Smooth muscle cell of the brain vasculature (primary cell): ENCODE data around the gene CHRFAM7A.
"Not testable (repeated sequence)": the region's sequence is repeated elsewhere in the genome, so short reads cannot be mapped to it uniquely, and the experiment has no call there.

ENCODE experiments used
- DNase-seq: peaks from one replicate; pipeline ENCODE4 v3.0.0-alpha.2; 2012; ENCODE audit warnings: low read depth, low spot score

Gene CHRFAM7A

DNA sequence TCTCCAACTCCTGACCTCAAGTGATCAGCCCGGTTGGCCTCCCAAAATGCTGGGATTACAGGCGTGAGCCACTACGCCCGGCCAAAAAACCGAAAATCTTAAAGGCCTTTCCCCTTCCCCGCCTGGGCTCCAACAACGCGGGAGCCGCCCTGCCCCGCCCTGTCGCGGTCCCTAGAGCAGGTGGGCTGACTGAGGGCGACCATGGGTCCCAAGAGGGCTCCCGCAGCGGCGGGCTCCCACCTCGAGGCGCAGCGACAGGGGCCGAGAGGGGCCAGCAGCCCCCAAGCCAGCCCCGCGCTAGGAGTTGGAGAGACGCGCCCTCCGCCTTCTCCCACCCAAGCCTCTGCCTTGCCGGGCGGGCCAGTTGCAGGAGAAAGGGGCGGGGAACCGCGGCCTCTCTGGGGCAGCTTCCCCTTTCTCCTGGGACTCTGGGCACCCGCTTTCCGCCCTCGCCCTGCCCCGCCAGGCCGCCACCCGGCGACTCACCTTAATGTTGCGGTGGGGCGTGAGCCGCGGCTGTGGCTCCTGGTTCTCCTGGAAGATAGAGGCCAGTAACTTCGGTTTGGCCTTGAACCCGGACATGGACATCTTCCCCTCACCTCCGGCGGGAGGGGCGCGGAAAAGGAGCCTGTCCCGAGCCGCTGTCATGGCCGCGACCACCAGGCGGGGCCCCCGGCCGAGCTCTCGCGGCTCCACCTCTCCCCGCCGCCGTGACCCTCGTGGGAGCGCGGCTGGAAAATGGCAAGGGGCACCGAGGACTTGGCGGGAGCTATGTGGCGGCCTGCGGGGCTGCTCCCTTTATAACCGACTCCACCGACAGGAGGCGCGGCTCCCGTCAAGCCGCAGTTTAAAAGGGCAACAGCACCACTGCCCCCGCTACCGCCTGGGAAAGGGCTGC is at the start of gene CHRFAM7A:
Gene CHRFAM7A (minus strand): TSS at position 775 of the 898 bp plus-strand sequence. CDS start 10,189 bp downstream, outside the sequence.
- DNase-seq, result not testable (repeated sequence)

DNA sequence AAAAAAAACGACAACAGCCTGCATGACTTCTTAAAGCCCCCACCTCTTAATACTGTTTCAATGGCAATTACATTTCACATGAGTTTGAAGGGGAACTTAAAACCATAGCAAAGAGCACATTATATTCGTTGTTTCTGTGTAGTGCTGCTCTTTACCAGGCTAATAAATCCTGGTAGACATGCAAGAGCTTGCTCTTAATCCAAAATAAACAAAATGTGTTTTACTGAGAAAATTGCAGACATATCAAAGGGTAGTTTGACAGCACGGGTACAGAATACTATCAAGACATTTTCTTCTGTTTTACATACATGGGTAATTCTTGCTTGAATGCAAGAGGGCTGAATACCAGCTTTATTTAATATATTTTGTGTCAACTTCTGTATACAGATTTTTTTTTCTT is 45.0 kb upstream of the CHRFAM7A start:
- DNase-seq, result not testable (repeated sequence)

DNA sequence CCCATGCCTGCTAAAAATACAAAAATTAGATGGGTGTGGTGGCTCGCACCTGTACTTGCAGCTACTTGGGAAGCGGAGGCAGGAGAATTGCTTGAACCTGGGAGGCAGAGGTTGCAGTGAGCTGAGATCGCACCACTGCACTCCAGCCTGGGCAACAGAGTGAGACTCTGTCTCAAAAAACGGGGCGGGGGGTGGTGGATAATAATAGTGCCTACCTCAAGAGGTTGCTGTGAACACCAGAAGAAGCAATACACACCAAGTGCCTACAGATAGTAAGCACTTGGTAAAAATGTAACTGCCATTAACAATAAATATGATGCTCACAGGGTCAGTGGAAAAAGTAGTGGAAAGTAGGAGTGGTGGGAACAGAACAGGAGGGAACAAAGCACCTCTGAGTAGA is 42.5 kb upstream of the CHRFAM7A start:
- DNase-seq, result not testable (repeated sequence)

DNA sequence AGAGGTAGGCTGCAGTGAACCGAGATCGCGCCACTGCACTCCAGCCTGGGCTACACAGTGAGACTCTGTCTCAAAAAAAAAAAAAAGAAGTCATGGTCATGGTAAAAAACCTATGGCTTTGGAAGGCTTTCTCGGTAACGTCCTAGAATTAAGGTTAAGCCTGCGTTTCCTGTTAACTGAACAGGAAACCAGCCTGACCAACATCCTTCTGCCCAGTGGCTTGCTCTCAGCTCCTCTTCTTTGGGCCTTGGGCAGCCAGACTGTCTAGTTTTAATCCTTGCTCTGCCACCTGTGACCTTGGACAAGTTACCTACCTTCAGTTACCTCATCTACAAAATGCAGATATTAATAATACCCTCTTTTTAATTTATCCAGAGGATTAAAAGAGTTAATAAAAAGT is 27.4 kb upstream of the CHRFAM7A start:
- DNase-seq, result not testable (repeated sequence)

DNA sequence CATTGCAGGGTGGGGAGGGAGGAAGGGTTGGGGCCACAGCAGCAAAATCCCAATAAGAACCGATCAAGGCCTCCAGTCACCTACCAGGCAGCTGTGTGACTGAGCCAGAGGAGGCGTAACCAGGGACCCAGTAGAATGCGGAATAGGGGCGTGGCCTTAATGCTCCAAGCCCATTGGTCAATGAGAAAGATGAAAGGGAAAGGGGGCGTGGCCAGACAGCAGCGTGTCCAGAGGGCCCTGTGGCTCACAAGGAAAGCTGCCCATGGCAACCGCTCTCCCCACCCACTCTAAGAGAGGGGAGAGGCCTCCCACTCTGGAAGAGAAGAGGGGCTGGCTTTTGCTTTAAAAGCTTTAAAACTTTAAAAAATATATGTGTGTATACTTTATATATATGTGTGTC is 20.8 kb upstream of the CHRFAM7A start, which contains the start of gene GOLGA8R:
Gene GOLGA8R (minus strand): TSS at position 101 of the 400 bp plus-strand sequence. CDS start 98 bp downstream, at position 3.
- not testable (repeated sequence) for DNase-seq

DNA sequence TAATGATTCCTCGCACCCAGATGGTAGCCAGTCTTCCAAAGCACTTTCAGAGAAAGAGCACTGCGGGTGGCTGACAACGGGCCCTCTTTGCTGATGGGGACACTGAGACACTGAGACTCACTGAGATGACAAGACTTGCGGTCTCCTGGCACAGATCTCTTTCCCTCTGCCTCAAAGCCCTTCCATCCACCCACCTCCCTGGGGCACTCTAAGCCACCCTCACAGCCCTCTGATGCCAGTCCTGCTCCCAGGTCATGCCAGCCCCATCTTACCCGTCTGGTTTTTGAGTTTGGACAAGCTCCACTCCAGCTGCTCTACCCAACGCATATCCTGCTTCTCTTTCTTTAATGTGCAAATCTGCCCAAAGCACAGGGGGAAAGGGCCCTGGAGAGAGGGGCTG is 14.3 kb upstream of the CHRFAM7A start:
- DNase-seq, result not testable (repeated sequence)

DNA sequence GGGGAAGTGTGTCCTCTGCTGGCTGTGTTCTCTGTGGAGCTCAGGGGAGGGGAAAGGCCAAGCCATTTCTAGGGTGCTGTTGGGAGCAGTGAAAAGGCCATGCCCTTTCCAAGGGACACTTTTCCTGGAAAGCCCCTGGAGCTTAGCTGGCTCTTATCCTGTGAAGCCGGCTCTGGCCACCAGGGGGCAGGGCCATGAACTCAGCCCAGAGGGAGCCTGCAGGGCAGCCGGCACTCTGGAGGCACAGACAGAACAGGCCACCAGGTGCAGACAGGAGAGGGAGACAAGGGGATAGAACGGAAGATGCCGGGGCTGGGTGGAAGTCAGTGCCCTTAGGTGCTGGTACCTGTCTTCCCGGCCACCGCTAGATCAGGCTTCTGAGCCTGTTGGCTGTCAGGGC is 5.6 kb upstream of the CHRFAM7A start:
- not testable (repeated sequence) for DNase-seq

DNA sequence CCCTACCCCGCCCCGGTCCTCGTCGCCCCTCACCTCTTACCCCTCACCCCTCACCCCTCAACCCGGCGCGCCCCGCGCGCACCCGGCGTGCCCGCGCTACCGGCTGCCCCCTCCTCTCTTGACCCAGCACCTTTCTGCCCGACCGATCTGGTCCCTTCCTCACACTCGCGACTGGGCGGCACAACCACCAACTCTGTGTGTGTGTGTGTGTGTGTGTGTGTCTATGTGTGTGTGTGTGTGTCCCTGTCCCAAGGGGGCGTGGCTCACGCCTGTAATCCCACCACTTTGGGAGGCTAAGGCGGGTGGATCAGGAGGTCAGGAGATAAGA is 288 bp upstream of the CHRFAM7A start:
- not testable (repeated sequence) for DNase-seq

DNA sequence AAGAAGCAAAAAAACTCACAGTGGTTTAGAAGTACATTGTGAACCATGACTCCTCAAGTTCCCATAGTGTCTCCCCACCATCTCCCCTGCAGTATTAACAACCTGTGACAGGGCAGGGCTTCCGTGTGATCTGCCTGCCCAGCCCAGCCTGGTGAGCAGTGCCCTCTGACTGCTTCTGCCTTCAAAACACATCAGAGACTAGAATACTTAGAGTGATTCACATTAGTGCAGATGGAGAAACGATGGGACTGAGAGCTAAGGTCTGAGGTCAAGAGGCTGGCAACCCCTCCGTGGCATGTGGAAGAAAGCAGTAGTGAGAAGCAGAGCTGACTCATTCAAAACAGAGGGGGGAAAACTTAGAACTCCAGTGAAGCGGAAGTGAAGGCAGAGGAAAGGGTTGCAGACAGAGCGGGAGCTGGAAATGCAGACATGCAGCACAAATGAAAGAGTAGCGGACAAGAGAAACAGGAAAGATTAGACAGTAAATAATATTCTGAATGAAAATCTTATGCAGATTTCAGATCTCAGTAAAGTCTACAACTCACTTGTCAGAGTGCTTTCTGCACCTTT is 6.9 kb downstream of the CHRFAM7A start:
- DNase-seq, result not testable (repeated sequence)

DNA sequence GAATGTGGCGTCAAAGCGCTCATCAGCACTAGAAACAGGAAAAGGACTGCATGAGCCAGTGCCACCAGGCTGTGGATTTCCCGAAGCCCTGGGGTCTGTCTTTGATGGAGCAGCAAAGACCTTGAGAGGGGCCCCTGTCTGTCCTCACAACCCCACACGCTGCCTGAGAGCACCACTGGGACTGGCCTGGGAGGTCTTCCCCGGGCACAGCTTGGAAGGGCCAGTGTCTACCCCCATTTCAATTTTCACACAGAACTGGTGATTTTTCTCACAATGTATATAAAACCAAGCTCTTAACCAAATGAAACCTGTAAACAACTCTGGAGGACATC is 16.3 kb downstream of the CHRFAM7A start:
- not testable (repeated sequence) for DNase-seq

DNA sequence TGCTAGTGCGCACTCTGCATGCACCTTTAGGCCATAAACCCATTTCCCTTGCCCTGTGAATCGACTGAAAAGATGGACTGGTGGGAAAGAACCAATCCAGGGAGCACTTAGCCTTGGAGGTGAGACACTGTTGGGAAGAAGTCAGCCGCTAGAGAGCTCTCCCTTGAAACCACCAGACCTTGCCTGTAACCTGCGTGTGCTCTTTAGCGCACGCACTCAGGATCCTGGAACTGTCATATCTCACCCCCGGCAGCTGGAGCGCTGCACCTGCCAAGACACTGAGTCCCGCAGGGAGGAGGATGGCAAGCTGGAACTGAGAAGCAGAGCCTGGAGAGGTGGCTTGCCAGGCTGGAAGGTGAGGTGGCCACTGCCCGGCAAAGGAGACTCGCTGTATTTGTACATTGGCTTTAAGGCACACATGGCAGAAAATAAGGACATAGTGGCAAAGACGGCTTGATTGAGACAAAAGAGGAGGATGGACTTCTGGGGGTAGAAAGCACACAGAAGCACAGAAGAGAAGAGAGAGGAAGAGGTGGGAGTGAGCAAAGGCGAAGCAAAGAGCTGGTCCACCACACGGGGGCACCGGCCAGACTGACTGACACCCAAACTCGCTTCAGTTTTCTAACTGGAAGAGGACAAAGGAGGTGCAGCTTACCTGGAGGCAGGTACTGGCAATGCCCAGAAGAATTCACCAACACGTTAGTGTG is 16.8 kb downstream of the CHRFAM7A start:
- not testable (repeated sequence) for DNase-seq

DNA sequence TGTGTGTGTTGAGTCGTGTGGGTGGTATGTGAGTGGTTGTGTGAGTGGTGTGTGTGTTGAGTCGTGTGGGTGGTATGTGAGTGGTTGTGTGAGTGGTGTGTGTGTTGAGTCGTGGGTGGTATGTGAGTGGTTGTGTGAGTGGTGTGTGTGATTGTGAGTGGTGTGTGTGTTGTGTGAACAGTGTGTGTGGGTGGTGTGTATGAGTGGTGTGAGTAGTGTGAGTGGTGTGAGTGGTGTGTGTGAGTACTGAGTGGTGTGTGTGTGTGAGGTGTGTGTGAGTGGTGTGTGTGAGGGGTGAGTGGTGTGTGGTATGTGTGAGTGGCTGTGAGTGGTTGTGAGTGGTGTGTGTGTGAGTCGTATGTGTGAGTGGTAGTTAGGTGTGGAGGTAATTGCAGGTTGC is 17.5 kb downstream of the CHRFAM7A start:
- DNase-seq, result not testable (repeated sequence)

DNA sequence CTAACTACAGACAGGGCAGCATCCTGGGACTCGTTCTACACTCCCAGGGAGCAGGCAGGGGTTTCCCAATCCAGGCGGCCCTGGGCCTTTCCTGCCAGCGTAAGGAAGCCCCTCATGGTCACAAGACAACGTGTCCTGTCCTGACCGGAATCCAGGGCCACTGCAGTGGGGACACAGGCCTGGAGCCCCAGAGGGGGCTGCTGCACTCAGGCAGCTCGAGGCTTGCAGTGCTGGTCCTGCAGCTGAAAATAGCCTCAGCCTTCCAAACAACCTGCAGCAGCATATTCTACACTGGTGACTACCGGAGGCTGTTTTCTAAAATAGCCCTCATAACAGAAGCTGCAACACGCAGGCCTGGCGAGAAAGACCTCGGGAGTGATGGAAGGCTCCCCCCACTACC is 18.5 kb downstream of the CHRFAM7A start:
- DNase-seq, result not testable (repeated sequence)

DNA sequence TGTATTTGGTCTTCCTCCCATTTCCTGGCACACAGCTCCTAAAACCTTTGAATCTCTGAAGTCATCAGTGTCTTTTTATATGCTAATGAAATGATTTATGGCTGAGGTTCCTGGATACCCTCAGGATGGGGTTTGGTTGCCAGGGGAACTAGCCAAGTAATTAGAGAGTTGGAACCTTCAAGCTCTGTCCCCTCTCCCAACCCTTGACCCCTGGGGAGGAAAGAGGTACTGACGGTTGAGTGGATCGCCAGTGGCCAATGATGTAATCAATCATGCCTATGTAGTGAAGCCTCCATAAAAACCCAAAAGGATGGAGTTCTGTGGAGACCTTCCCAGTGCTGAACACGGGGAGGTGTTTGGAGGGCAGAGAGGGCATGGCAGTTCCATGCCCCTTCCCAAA is 25.1 kb downstream of the CHRFAM7A start:
- DNase-seq, result not testable (repeated sequence)

DNA sequence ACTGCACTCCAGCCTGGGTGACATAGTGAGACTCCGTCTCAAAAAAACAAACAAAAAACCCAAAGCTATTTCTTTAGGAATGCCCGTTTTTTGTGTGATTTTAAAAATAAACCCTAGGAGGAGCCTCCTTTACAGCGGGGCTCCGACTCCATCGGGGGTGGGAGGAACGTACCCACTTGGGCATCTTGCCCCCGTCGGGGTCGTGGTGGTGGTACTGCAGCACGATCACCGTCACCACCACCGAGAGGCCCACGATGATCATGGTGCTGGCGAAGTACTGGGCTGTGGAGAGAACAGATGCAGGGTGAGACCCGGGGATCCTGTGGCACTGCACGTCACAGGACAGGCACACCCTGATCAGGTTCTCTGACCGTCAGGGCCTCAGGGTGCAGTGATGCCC is 26.1 kb downstream of the CHRFAM7A start:
- not testable (repeated sequence) for DNase-seq

DNA sequence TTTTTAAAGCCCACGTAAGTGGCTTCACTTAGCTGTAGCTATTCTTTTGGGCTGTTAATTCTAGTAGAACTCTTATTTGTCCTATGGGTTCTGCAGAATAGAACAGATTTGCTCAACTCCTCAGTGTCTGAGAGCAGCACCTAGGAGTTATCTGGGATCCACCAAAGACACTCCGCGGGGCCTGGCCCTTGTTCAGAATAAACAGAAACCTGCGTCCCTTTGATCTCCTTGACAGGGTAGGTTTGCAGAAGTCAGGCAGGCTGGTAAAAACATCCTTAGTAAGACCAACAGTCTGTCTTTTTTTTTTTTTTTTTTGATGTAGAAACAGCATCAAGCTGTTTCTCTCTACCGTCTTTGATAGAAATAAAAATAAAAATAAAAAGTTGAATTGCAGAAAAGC is 31.9 kb downstream of the CHRFAM7A start:
- DNase-seq, result not testable (repeated sequence)

DNA sequence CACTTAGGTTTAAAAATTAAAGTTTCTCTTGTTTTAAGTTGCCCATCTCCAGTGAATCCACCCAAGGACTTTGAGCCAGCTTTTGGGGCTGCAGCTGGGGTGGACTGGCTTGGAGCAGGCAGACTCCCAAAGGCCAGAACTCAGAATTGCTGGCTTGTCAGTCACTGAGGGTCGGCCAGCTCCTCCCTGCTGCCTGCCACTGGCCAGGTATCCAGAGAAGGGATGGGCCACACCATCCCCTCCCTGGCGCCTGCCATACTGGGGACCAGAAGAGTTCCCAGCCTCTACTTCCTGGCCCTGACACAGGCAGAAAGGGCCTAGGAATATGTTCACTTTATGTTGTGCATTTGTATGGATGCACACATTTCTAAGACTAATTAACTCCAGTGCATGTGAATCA is 32.4 kb downstream of the CHRFAM7A start:
- DNase-seq, result not testable (repeated sequence)

DNA sequence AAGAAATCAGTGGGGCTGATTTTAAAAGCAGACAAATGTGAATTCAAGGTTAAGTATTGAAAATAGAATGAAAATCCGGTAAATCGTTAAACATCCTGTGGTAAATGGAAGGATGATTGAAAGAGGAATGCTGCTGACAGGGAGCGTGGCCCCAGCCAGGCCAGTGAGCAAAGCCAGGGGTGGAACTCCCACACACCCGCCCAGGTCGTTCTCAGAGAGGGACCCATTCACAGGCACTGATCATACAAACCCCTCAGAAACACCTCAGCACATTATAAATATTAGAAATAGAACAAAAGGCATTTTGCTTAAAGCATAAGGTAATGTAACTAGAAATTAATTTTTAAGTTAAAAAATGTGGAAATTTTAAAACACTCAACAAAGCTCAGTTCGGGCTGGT is 38.3 kb downstream of the CHRFAM7A start:
- not testable (repeated sequence) for DNase-seq

DNA sequence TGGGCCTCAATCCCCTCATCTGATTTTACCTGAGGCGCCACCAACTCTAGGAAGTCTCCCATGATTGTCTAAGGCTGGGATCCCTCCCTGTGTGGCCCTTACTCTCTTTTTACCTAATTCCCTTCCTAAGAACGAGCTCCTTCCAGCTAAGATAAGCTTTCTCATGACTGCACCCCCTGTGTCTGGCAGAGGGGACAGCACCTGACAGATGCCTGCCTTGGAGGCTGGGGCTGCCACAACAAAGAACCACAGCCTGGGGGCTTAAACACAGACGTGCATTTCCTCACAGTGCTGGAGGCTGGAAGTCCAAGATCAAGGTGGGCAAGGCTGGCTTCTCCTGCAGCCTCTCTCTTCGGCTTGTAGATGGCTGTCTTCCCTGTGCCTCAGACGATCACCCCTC is 43.5 kb downstream of the CHRFAM7A start:
- DNase-seq, result not testable (repeated sequence)

DNA sequence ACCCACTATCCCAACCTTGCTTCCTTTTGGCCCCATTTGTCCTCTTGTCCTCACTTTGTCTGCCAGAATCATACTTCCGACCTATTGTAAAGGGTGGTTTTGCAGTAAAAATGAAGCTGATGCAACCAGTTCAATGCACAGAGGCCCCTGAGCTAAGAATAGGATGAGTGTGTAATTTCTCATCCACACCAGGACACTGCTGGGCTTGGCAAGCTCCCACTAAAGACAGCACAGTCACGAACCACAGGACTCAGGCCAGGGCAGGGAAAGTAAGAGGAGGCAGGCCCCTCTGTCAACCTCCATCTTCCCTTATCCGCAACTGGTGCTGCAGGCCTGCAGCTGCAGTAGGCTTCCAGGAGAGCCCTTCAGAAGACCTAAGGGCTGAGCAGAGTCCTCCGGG is 56.8 kb downstream of the CHRFAM7A start:
- DNase-seq, result not testable (repeated sequence)

DNA sequence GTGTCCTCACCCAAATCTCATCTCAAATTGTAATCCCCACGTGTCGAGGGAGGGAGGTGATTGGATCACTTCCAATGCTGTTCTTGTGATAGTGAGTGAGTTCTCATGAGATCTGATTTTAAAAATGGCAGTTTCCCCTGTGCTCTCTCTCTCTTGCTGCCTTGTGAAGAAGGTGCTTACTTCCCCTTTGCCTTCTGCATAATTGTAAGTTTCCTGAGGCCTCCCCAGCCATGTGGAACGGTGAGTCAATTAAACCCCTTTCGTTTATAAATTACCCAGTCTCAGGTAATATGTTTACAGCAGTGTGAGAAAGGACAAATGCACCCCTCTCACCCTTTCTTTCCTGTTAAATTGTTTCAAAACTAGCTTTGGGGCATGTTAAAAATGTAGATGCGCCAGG is 59.2 kb downstream of the CHRFAM7A start:
- not testable (repeated sequence) for DNase-seq

DNA sequence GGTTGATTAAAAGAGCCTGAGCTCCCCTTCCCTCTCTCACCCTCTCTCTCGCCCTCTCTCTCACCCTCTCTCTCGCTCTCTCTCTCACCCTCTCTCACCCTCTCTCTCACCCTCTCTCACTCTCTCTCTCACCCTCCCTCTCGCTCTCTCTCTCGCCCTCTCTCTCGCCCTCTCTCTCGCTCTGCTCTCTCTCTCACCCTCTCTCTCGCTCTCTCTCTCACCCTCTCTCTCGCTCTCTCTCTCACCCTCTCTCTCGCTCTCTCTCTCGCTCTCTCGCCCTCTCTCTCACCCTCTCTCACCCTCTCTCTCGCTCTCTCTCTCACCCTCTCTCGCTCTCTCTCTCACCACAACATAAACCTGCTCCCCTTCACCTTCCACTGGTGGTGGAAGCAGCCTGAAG is 67.2 kb downstream of the CHRFAM7A start:
- DNase-seq, result not testable (repeated sequence)
